ENCODE measurements around the gene ELFN2. TPM values are rescaled to one million over a fixed set of nuclear protein-coding genes. Genes with fewer than 3 reads are reported as not detected.

ELFN2 gene
- total RNA-seq, 3 donors from 2014 or later: 0.35 to 0.54 TPM; not detected in 1

GRCh38 chr22:37345863-37346504 lies 81.3 kb downstream of the ELFN2 start:
- DNase-seq (peak in 1 of 3 donors; percentile 45), ATAC-seq (peak; percentile 48)
- Histone ChIP-seq H3K36me3 (ENCODE audit: low read depth) (no peaks in the 10 kb centered on the region), H3K9me3 (no peaks in the 10 kb centered on the region), H3K4me3 (no peak overlapping the region), H3K4me1 (ENCODE audit: low read depth) (no peaks in the 10 kb centered on the region)
- intact Hi-C loops (cut with DNase I, micrococcal nuclease): no loop called here
- TF ChIP-seq, protein P1, sequence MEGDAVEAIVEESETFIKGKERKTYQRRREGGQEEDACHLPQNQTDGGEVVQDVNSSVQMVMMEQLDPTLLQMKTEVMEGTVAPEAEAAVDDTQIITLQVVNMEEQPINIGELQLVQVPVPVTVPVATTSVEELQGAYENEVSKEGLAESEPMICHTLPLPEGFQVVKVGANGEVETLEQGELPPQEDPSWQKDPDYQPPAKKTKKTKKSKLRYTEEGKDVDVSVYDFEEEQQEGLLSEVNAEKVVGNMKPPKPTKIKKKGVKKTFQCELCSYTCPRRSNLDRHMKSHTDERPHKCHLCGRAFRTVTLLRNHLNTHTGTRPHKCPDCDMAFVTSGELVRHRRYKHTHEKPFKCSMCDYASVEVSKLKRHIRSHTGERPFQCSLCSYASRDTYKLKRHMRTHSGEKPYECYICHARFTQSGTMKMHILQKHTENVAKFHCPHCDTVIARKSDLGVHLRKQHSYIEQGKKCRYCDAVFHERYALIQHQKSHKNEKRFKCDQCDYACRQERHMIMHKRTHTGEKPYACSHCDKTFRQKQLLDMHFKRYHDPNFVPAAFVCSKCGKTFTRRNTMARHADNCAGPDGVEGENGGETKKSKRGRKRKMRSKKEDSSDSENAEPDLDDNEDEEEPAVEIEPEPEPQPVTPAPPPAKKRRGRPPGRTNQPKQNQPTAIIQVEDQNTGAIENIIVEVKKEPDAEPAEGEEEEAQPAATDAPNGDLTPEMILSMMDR (IDR thresholded peaks at IDR 0.05): no peak

GRCh38 chr22:37344735-37345449 lies 82.4 kb downstream of the ELFN2 start:
- ATAC-seq (no peak), DNase-seq (no peak)
- TF ChIP-seq, protein P1 (IDR thresholded peaks at IDR 0.05): no peak
- Histone ChIP-seq H3K4me3 (no peak overlapping the region), H3K36me3 (ENCODE audit: low read depth) (no peaks in the 10 kb centered on the region), H3K9me3 (no peaks in the 10 kb centered on the region), H3K4me1 (ENCODE audit: low read depth) (no peaks in the 10 kb centered on the region)
- intact Hi-C loops (cut with DNase I, micrococcal nuclease): no loop called here

- no peaks in the 10 kb centered on the region for H3K4me1 ChIP-seq (ENCODE audit: low read depth)
- intact Hi-C loops (cut with DNase I, micrococcal nuclease): no loop called here
- H3K4me3 ChIP-seq: no peak overlapping the region
- no peak for DNase-seq
- TF ChIP-seq, protein P1 (IDR thresholded peaks at IDR 0.05): no peak
- H3K9me3 ChIP-seq: no peaks in the 10 kb centered on the region
- ATAC-seq: no peak
- H3K36me3 ChIP-seq (ENCODE audit: low read depth): no peaks in the 10 kb centered on the region
Observed at GRCh38 chr22:37343863-37344734, 83.2 kb downstream of the ELFN2 start.

GRCh38 chr22:37343348-37343747 lies 83.9 kb downstream of the ELFN2 start:
- no peak overlapping the region for H3K4me3 ChIP-seq
- no peaks in the 10 kb centered on the region for H3K9me3 ChIP-seq
- ATAC-seq: no peak
- TF ChIP-seq, protein P1 (IDR thresholded peaks at IDR 0.05): no peak
- no peaks in the 10 kb centered on the region for H3K36me3 ChIP-seq (ENCODE audit: low read depth)
- intact Hi-C loops (cut with DNase I, micrococcal nuclease): no loop called here
- DNase-seq: no peak
- H3K4me1 ChIP-seq (ENCODE audit: low read depth): no peaks in the 10 kb centered on the region

DNA sequence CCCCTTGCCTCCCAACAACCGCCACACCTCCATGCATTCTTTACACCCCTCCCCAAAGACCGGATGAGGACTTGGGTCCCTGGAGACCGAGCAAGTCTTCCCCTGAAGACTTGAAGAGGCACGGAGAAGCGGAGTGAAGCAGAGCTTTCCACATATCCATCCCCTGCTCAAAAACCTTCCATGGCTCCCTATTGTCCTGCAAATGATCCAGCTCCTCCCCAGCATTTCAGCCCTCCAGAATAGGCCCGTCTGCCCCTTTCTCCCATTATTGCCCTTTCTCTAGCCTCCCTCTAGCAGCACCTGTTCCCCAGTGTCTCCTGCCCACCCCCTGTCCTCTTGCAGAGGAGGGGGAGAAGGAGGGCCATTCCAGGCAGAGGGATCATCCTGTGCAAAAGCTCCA lies 85.2 kb downstream of the ELFN2 start:
- Histone ChIP-seq H3K4me1 (ENCODE audit: low read depth) (no peaks in the 10 kb centered on the region), H3K36me3 (ENCODE audit: low read depth) (no peaks in the 10 kb centered on the region), H3K4me3 (no peak overlapping the region), H3K9me3 (no peaks in the 10 kb centered on the region)
- DNase-seq (no peak), ATAC-seq (no peak)
- TF ChIP-seq, protein P1 (IDR thresholded peaks at IDR 0.05): no peak
- intact Hi-C loops (cut with DNase I, micrococcal nuclease): no loop called here

All from mucosa of descending colon (tissue), 3 donors.